GM12874 (cell line): ENCODE results near the gene BNC2.

Experiments used
- CTCF ChIP-seq: IDR thresholded peaks from 2 replicates; pipeline ENCODE4 v1.5.1; 2011; ENCODE audit warnings: low read depth, mild to moderate bottlenecking, control low read depth, low read length, moderate library complexity; ENCODE audit not compliant: insufficient read depth

Gene BNC2

GRCh38 chr9:16449076-16449730 is 421.3 kb downstream of the BNC2 start:
- no peak for TF ChIP-seq CTCF

GRCh38 chr9:16447946-16448345 is 422.5 kb downstream of the BNC2 start:
- TF ChIP-seq CTCF = no peak

GRCh38 chr9:16446636-16447035 is 423.8 kb downstream of the BNC2 start:
- no peak for TF ChIP-seq CTCF

- no peak for TF ChIP-seq CTCF
These were observed 425.1 kb downstream of the BNC2 start for GRCh38 chr9:16445141-16445920.

- TF ChIP-seq CTCF = no peak
These were observed 427.8 kb downstream of the BNC2 start for GRCh38 chr9:16442622-16443021.

- TF ChIP-seq CTCF = no peak
These were observed 428.7 kb downstream of the BNC2 start for GRCh38 chr9:16441791-16442190.

GRCh38 chr9:16436545-16436944 is 433.9 kb downstream of the BNC2 start:
- no peak for TF ChIP-seq CTCF
